DOHH2 (cell line): ENCODE data around the gene MXRA7.

Experiments
- EZH2phosphoT487 ChIP-seq: fragments of 200-600 bp; sonication (generic); IDR thresholded peaks from 2 replicates; pipeline ENCODE4 v1.6.1; 2017; ENCODE audit warnings: borderline replicate concordance, mild to moderate bottlenecking, antibody characterized with exemption, low read length, moderate library complexity, mixed read lengths
- TF ChIP-seq, protein P1 (sequence below): fragments of 200-600 bp; sonication (generic); IDR thresholded peaks from one replicate; pipeline ENCODE4 v1.5.1; 2014; ENCODE audit warnings: antibody characterized with exemption, mild to moderate bottlenecking, low read depth, low read length; ENCODE audit not compliant: poor library complexity, severe bottlenecking

GRCh38 chr17:76667491-76667755 is 43.3 kb downstream of the MXRA7 start:
- TF ChIP-seq, protein P1, sequence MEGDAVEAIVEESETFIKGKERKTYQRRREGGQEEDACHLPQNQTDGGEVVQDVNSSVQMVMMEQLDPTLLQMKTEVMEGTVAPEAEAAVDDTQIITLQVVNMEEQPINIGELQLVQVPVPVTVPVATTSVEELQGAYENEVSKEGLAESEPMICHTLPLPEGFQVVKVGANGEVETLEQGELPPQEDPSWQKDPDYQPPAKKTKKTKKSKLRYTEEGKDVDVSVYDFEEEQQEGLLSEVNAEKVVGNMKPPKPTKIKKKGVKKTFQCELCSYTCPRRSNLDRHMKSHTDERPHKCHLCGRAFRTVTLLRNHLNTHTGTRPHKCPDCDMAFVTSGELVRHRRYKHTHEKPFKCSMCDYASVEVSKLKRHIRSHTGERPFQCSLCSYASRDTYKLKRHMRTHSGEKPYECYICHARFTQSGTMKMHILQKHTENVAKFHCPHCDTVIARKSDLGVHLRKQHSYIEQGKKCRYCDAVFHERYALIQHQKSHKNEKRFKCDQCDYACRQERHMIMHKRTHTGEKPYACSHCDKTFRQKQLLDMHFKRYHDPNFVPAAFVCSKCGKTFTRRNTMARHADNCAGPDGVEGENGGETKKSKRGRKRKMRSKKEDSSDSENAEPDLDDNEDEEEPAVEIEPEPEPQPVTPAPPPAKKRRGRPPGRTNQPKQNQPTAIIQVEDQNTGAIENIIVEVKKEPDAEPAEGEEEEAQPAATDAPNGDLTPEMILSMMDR: no peak
- no peak for TF ChIP-seq EZH2phosphoT487
